BLaER1 treated with 17β-estradiol and CSF1 and Interleukin-3, amounts not matched to agents 10 nM and 100 nM (cell line): ENCODE measurements around the gene ACKR3.
A peak's percentile ranks its signal among the peaks of the same experiment; 100 is the strongest.

ENCODE experiments used
- H3K27ac ChIP-seq, 11 experiments: shearing (Covaris generic); formaldehyde crosslinking; 2 replicates each; pipeline ENCODE4 v1.8.1; 2022
- H3K27me3 ChIP-seq, 11 experiments: shearing (Covaris generic); formaldehyde crosslinking; 2 replicates each; pipeline ENCODE4 v1.8.1; 2022
- H3K36me3 ChIP-seq, 11 experiments: shearing (Covaris generic); formaldehyde crosslinking; 2 replicates each; pipeline ENCODE4 v1.8.1; 2022
- H3K4me1 ChIP-seq, 10 experiments: shearing (Covaris generic); formaldehyde crosslinking; 2 replicates each; pipeline ENCODE4 v1.8.1; 2022
- H3K4me2 ChIP-seq, 11 experiments: shearing (Covaris generic); formaldehyde crosslinking; 2 replicates each; pipeline ENCODE4 v1.8.1; 2022
- H3K4me3 ChIP-seq, 10 experiments: shearing (Covaris generic); formaldehyde crosslinking; 2 replicates each; pipeline ENCODE4 v1.8.1; 2022
- H3K9ac ChIP-seq, 11 experiments: shearing (Covaris generic); formaldehyde crosslinking; 2 replicates each; pipeline ENCODE4 v1.8.1; 2022
- H3K9me3 ChIP-seq, 11 experiments: shearing (Covaris generic); formaldehyde crosslinking; replicated peaks in 1 of 11; 2 replicates each; pipeline ENCODE4 v1.8.1; 2022
- H4K20me1 ChIP-seq, 11 experiments: shearing (Covaris generic); formaldehyde crosslinking; 2 replicates each; pipeline ENCODE4 v1.8.1; 2022
- Cebpa-rat ChIP-seq, 11 experiments: shearing (Covaris generic); IDR thresholded peaks; 2 replicates each; pipeline ENCODE4 v1.8.1; 2022

Gene ACKR3

DNA sequence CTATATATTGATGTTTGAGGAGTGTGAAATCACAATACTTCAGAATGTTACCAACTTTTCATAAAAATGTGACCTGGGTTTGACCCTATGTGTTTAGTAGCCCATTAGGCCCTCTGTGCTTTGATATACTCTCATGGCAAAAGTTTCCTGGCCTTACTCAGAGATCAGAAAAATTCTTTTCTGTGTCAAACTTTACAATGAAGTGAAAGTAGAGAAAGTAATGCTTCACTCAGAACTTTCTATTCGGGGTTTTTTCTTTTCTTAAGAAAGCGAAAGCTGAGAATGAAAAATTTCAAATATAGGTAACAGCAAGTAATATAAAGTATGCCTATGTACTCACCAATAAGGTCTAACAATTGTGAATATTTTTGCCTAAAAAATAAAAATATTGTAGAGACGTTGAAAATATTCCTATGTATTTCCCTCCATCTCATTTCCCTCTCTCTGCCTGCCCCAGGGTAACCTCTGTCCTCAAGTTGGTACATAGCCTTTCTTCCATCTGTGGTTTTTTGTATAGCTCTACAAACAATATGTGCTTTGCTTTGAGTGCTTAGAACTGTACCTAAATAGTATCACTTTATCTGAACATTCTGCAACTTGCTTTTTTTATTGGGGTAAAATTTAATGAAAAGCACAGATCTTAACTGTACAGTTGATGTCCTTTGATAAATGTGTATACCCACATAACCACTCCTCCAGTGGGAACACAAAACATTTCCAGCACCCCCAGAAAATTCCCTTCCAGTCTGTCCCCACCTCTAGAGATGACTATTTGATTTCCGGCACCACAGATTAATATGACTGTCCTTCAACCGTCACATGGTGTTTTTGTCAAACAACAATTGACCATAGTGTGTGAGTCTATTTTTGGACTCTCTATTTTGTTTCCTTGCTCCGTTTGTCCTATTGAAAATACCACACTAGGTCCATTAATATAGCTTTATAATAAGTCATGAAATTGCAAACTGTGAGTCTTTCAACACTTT is 10.3 kb upstream of the ACKR3 start:
- Histone ChIP-seq H4K20me1 (no peaks in the 10 kb centered on the region), H3K4me3 (no peak overlapping the region), H3K27ac (no peak overlapping the region), H3K4me1 (peaks cover 4 to 47% (median 42%) of the 10 kb centered on the region in 10 experiments; a peak in 16 of 20 replicates), H3K4me2 (no peak overlapping the region), H3K36me3 (no peaks in the 10 kb centered on the region), H3K27me3 (no peaks in the 10 kb centered on the region), H3K9ac (no peak overlapping the region), H3K9me3 (peaks cover 0 to 25% (median 13%) of the 10 kb centered on the region in 11 experiments; a peak in 14 of 22 replicates)
- no peak for TF ChIP-seq Cebpa-rat (IDR thresholded peaks at IDR 0.05)

GRCh38 chr2:236561874-236562273 is 7.8 kb upstream of the ACKR3 start:
- H3K27me3 ChIP-seq: peaks cover 17 to 23% (median 20%) of the 10 kb centered on the region in 11 experiments

GRCh38 chr2:236562434-236562833 is 7.2 kb upstream of the ACKR3 start:
- Histone ChIP-seq H3K4me2 (peak overlapping the region; percentile 4 to 95 (median 57); a peak in 17 of 22 replicates), H3K9me3 (peaks cover 0 to 18% (median 9%) of the 10 kb centered on the region in 11 experiments; a peak in 9 of 22 replicates), H3K36me3 (no peaks in the 10 kb centered on the region), H3K9ac (no peak overlapping the region), H3K27me3 (peaks cover 22 to 28% (median 26%) of the 10 kb centered on the region in 11 experiments), H4K20me1 (no peaks in the 10 kb centered on the region), H3K4me3 (no peak overlapping the region), H3K27ac (peak overlapping the region in 4 of 11 experiments; percentile 28 to 64 (median 42); a peak in 5 of 22 replicates), H3K4me1 (peaks cover 9 to 58% (median 50%) of the 10 kb centered on the region in 10 experiments; a peak in 19 of 20 replicates)
- no peak for TF ChIP-seq Cebpa-rat (IDR thresholded peaks at IDR 0.05)

More at GRCh38 chr2:236561874-236562273, 7.8 kb upstream of the ACKR3 start:
- Histone ChIP-seq H3K4me3 (no peak overlapping the region), H3K27ac (no peak overlapping the region), H3K9me3 (peaks cover 0 to 18% (median 9%) of the 10 kb centered on the region in 11 experiments; a peak in 9 of 22 replicates), H4K20me1 (no peaks in the 10 kb centered on the region), H3K4me1 (peaks cover 9 to 52% (median 45%) of the 10 kb centered on the region in 10 experiments; a peak in 19 of 20 replicates), H3K9ac (no peak overlapping the region), H3K36me3 (no peaks in the 10 kb centered on the region), H3K4me2 (no peak overlapping the region)
- TF ChIP-seq Cebpa-rat (IDR thresholded peaks at IDR 0.05): no peak

GRCh38 chr2:236563953-236564352 is 5.7 kb upstream of the ACKR3 start:
- no peaks in the 10 kb centered on the region for H3K36me3 ChIP-seq
- H3K27ac ChIP-seq: peak overlapping the region in 4 of 11 experiments; percentile 48 to 65 (median 58); a peak in 5 of 22 replicates
- H3K4me3 ChIP-seq: no peak overlapping the region
- peak overlapping the region in 8 of 11 experiments; percentile 45 to 95 (median 61); a peak in 13 of 22 replicates for H3K4me2 ChIP-seq
- 0 out of 22 replicates have a peak, but pooled peaks cover 0 to 3% (median 0%) of the 10 kb centered on the region in 11 experiments for H4K20me1 ChIP-seq
- H3K9me3 ChIP-seq: peaks cover 0 to 18% (median 9%) of the 10 kb centered on the region in 11 experiments; a peak in 9 of 22 replicates
- no peak overlapping the region for H3K9ac ChIP-seq
- TF ChIP-seq Cebpa-rat (IDR thresholded peaks at IDR 0.05): no peak
- H3K4me1 ChIP-seq: peaks cover 16 to 73% (median 65%) of the 10 kb centered on the region in 10 experiments
- H3K27me3 ChIP-seq: peaks cover 37 to 44% (median 41%) of the 10 kb centered on the region in 11 experiments

DNA sequence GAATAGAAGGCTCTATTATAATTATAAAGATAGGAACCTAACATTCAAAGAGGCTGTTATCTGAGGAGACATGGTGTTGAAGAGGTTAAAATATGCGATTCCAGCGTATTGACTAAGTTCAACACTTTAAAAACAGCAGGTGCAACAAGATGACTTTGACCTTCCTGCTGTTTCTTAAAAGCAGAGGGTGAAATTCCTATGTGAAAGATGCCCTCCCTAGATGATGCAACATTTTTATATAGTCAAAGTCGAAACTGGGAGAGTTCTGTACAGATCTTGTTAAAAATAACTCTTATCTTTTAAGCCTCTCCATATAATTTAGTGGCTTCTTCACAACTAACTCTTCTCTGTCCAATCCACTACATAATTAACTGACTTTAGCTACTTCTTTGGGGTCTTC is 4.4 kb upstream of the ACKR3 start:
- Histone ChIP-seq H3K27me3 (peaks cover 42 to 54% (median 47%) of the 10 kb centered on the region in 11 experiments), H3K4me2 (peak overlapping the region in 9 of 11 experiments; percentile 88 to 98 (median 95); a peak in 18 of 22 replicates)

DNA sequence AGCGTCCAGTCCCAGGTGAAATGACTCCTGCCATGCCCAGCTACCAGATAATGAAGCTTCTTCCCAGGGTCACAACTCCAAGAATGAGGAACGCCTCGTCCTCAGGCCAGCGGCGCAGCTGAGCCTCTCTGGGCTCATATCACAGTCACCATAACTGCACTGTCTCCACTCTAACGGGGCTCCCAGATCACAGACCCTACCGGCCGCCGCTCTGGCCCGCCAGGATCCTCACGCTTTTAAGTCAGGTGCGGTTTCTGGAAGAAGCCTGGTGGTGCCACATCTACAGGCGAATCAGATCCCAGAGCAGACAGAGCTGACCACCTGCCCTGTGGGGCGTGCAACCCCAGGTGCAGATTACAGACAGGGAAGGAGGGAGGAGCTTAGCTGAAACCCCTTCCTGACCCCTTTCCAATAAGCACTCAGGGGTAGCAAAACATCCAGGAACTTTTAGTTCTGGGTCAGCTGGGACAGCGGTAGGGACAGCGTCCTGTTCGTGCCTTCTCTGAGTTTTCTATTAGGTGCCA is 3.7 kb upstream of the ACKR3 start:
- no peaks in the 10 kb centered on the region for H3K36me3 ChIP-seq
- 0 out of 22 replicates have a peak, but pooled peaks cover 0 to 3% (median 0%) of the 10 kb centered on the region in 11 experiments for H4K20me1 ChIP-seq
- no peak overlapping the region for H3K4me3 ChIP-seq
- peaks cover 0 to 18% (median 9%) of the 10 kb centered on the region in 11 experiments; a peak in 9 of 22 replicates for H3K9me3 ChIP-seq
- no peak overlapping the region for H3K9ac ChIP-seq
- H3K27ac ChIP-seq: no peak overlapping the region
- H3K4me1 ChIP-seq: peaks cover 34 to 93% (median 85%) of the 10 kb centered on the region in 10 experiments
- peaks cover 42 to 54% (median 48%) of the 10 kb centered on the region in 11 experiments for H3K27me3 ChIP-seq
- no peak for TF ChIP-seq Cebpa-rat (IDR thresholded peaks at IDR 0.05)
- H3K4me2 ChIP-seq: peak overlapping the region in 9 of 11 experiments; percentile 88 to 98 (median 95); a peak in 18 of 22 replicates

More for the DNA sequence above, 4.4 kb upstream of the ACKR3 start:
- Histone ChIP-seq H3K27ac (no peak overlapping the region), H3K9ac (no peak overlapping the region), H3K4me1 (peaks cover 27 to 85% (median 78%) of the 10 kb centered on the region in 10 experiments), H4K20me1 (0 out of 22 replicates have a peak, but pooled peaks cover 0 to 3% (median 0%) of the 10 kb centered on the region in 11 experiments), H3K36me3 (no peaks in the 10 kb centered on the region), H3K9me3 (peaks cover 0 to 18% (median 9%) of the 10 kb centered on the region in 11 experiments; a peak in 9 of 22 replicates), H3K4me3 (no peak overlapping the region)
- TF ChIP-seq Cebpa-rat (IDR thresholded peaks at IDR 0.05): peak in 1 of 11 experiments; percentile 14; a peak in 2 of 22 replicates

DNA sequence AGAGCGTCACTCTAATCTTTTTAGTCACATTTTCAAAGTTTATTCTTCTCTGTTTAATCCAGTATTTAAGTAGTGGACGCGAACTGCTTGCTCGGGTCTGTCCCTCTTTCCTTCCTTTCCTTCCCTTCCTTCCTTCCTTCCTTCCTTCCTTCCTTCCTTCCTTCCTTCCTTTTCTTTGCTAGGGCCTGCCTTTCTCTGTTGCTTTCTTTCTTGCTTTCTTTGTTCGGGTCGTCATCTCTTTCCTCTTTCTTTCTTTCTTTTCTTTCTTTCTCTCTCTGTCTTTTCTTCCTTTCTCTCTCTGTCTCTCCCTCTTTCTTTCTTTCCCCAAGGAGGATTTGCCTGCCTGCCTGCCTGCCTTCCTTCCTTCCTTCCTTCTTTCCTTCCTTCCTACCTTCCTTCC is 3.0 kb upstream of the ACKR3 start:
- Histone ChIP-seq H3K4me2 (peak overlapping the region in 9 of 11 experiments; percentile 88 to 98 (median 95); a peak in 17 of 22 replicates), H3K36me3 (no peaks in the 10 kb centered on the region), H3K27ac (no peak overlapping the region), H3K27me3 (peaks cover 42 to 58% (median 48%) of the 10 kb centered on the region in 11 experiments), H3K9ac (no peak overlapping the region), H3K4me1 (peaks cover 40 to 99% (median 92%) of the 10 kb centered on the region in 10 experiments), H4K20me1 (0 out of 22 replicates have a peak, but pooled peaks cover 0 to 3% (median 0%) of the 10 kb centered on the region in 11 experiments), H3K4me3 (no peak overlapping the region), H3K9me3 (peaks cover 0 to 14% (median 9%) of the 10 kb centered on the region in 11 experiments; a peak in 9 of 22 replicates)
- TF ChIP-seq Cebpa-rat (IDR thresholded peaks at IDR 0.05): no peak
